SK-N-SH treated with all-trans-retinoic acid at 6 μM for 48 hours (cell line): Measurements from ENCODE around the gene SLC8B1.

Source experiments
- ATAC-seq: fragments of 200-7000 bp; cut with Tn5 transposase; 3 replicates; pipeline ENCODE4 v1.9.1; 2020; ENCODE audit warnings: mild to moderate bottlenecking, moderate library complexity
- ARNTL ChIP-seq: fragments of 450-650 bp; formaldehyde crosslinking; IDR thresholded peaks from 2 replicates; pipeline ENCODE4 v1.5.0; 2020; ENCODE audit warnings: low read depth, mild to moderate bottlenecking, moderate library complexity, borderline replicate concordance
- BACH2 ChIP-seq: fragments of 250-450 bp; sonication (Bioruptor Pico); IDR thresholded peaks from 2 replicates; pipeline ENCODE4 v1.9.0; 2021; ENCODE audit warnings: mild to moderate bottlenecking, borderline replicate concordance
- CREB5 ChIP-seq: fragments of 250-450 bp; sonication (Bioruptor Pico); IDR thresholded peaks from 2 replicates; pipeline ENCODE4 v1.5.1; 2020; ENCODE audit warnings: low read depth, mild to moderate bottlenecking, moderate library complexity
- CSRNP3 ChIP-seq: fragments of 250-450 bp; sonication (Bioruptor Pico); IDR thresholded peaks from 2 replicates; pipeline ENCODE4 v1.5.1; 2021; ENCODE audit warnings: mild to moderate bottlenecking, moderate library complexity
- ESRRG ChIP-seq: fragments of 250-450 bp; sonication (Bioruptor Pico); IDR thresholded peaks from 2 replicates; pipeline ENCODE4 v1.6.1; 2021; ENCODE audit warnings: mild to moderate bottlenecking
- GLIS3 ChIP-seq: fragments of 250-450 bp; sonication (Bioruptor Pico); IDR thresholded peaks from 2 replicates; pipeline ENCODE4 v1.5.0; 2020; ENCODE audit warnings: mild to moderate bottlenecking, moderate library complexity
- ISL1 ChIP-seq: fragments of 250-450 bp; sonication (Bioruptor Pico); IDR thresholded peaks from 2 replicates; pipeline ENCODE4 v2.1.2; 2022; ENCODE audit warnings: mild to moderate bottlenecking, moderate library complexity
- OSR1 ChIP-seq: fragments of 250-450 bp; sonication (Bioruptor Pico); IDR thresholded peaks from 2 replicates; pipeline ENCODE4 v1.8.0; 2022; ENCODE audit warnings: moderate library complexity, mild to moderate bottlenecking, inconsistent platforms
- PATZ1 ChIP-seq: fragments of 250-450 bp; sonication (Bioruptor Pico); IDR thresholded peaks from 2 replicates; pipeline ENCODE4 v1.8.0; 2020; ENCODE audit warnings: mild to moderate bottlenecking, moderate library complexity, borderline replicate concordance
- RARB ChIP-seq: fragments of 250-450 bp; sonication (Bioruptor Pico); IDR thresholded peaks from 2 replicates; pipeline ENCODE4 v1.8.0; 2021; ENCODE audit warnings: mild to moderate bottlenecking, moderate library complexity
- SNAI2 ChIP-seq: fragments of 250-450 bp; sonication (Bioruptor Pico); IDR thresholded peaks from 2 replicates; pipeline ENCODE4 v1.5.0; 2020; ENCODE audit warnings: mild to moderate bottlenecking, moderate library complexity
- TCF4 ChIP-seq: fragments of 250-450 bp; sonication (Bioruptor Pico); IDR thresholded peaks from 2 replicates; pipeline ENCODE4 v1.8.0; 2021; ENCODE audit warnings: mild to moderate bottlenecking, moderate library complexity, borderline replicate concordance
- TOX ChIP-seq: fragments of 250-450 bp; sonication (Bioruptor Pico); IDR thresholded peaks from 2 replicates; pipeline ENCODE4 v1.8.0; 2021; ENCODE audit warnings: mild to moderate bottlenecking, moderate library complexity, borderline replicate concordance
- TSHZ2 ChIP-seq: fragments of 250-450 bp; sonication (Bioruptor Pico); IDR thresholded peaks from 2 replicates; pipeline ENCODE4 v1.5.0; 2020; ENCODE audit warnings: mild to moderate bottlenecking, moderate library complexity
- ZC3H10 ChIP-seq: fragments of 250-450 bp; sonication (Bioruptor Pico); IDR thresholded peaks from 2 replicates; pipeline ENCODE4 v1.5.1; 2021; ENCODE audit warnings: mild to moderate bottlenecking, moderate library complexity
- ZFP3 ChIP-seq: fragments of 250-450 bp; sonication (Bioruptor Pico); IDR thresholded peaks from 2 replicates; pipeline ENCODE4 v1.5.0; 2020; ENCODE audit warnings: mild to moderate bottlenecking, moderate library complexity
- ZFP30 ChIP-seq: fragments of 450-650 bp; formaldehyde crosslinking; IDR thresholded peaks from 2 replicates; pipeline ENCODE4 v1.5.0; 2022; ENCODE audit warnings: mild to moderate bottlenecking, moderate library complexity
- ZNF565 ChIP-seq: fragments of 450-650 bp; formaldehyde crosslinking; conservative IDR thresholded peaks from 2 replicates; pipeline ENCODE4 v1.5.0; 2020; ENCODE audit warnings: low read depth, mild to moderate bottlenecking, moderate library complexity
- ZNF70 ChIP-seq: fragments of 450-650 bp; formaldehyde crosslinking; IDR thresholded peaks from 2 replicates; pipeline ENCODE4 v1.5.0; 2020; ENCODE audit warnings: mild to moderate bottlenecking, moderate library complexity
- ZNF8 ChIP-seq: fragments of 450-650 bp; formaldehyde crosslinking; IDR thresholded peaks from 2 replicates; pipeline ENCODE4 v1.5.0; 2020; ENCODE audit warnings: mild to moderate bottlenecking, moderate library complexity

SLC8B1 gene

GRCh38 chr12:113285679-113286610, 49.0 kb downstream of the SLC8B1 start:
- no peak for ATAC-seq

GRCh38 chr12:113284751-113285150, 50.2 kb downstream of the SLC8B1 start:
- no peak for ATAC-seq
- no peak for TF ChIP-seq ZFP30 (CRISPR knock-in tag)
- TF ChIP-seq SNAI2 (CRISPR knock-in tag), result no peak
- TF ChIP-seq GLIS3 (CRISPR knock-in tag), result no peak
- TF ChIP-seq ISL1 (CRISPR knock-in tag), result no peak
- no peak for TF ChIP-seq CSRNP3 (CRISPR knock-in tag)
- TF ChIP-seq CREB5 (CRISPR knock-in tag), result no peak
- TF ChIP-seq ARNTL, result no peak
- TF ChIP-seq RARB (CRISPR knock-in tag), result no peak
- TF ChIP-seq ZNF565 (CRISPR knock-in tag), result no peak
- no peak for TF ChIP-seq BACH2 (CRISPR knock-in tag)
- no peak for TF ChIP-seq ZFP3 (CRISPR knock-in tag)
- TF ChIP-seq ZNF8 (CRISPR knock-in tag), result no peak
- TF ChIP-seq TSHZ2 (CRISPR knock-in tag), result no peak

More at GRCh38 chr12:113285679-113286610, 49.0 kb downstream of the SLC8B1 start:
- no peak for TF ChIP-seq ZNF565 (CRISPR knock-in tag)
- TF ChIP-seq ESRRG (CRISPR knock-in tag), result no peak
- TF ChIP-seq TSHZ2 (CRISPR knock-in tag), result no peak
- no peak for TF ChIP-seq ZNF70 (CRISPR knock-in tag)
- no peak for TF ChIP-seq ZFP3 (CRISPR knock-in tag)
- TF ChIP-seq CSRNP3 (CRISPR knock-in tag), result no peak
- TF ChIP-seq BACH2 (CRISPR knock-in tag), result no peak
- no peak for TF ChIP-seq ZC3H10 (CRISPR knock-in tag)
- TF ChIP-seq OSR1 (CRISPR knock-in tag), result no peak
- TF ChIP-seq PATZ1 (CRISPR knock-in tag), result no peak
- no peak for TF ChIP-seq ARNTL
- no peak for TF ChIP-seq GLIS3 (CRISPR knock-in tag)
- no peak for TF ChIP-seq SNAI2 (CRISPR knock-in tag)
- TF ChIP-seq TOX, result no peak
- no peak for TF ChIP-seq TCF4 (CRISPR knock-in tag)
